Breast epithelium (tissue), 3 donors: ENCODE measurements around the gene HERC6.

Source experiments
- POLR2A ChIP-seq: fragments of 450-650 bp; IDR thresholded peaks from one replicate; pipeline ENCODE4 v1.6.1; 2016; ENCODE audit warnings: antibody characterized with exemption, mild to moderate bottlenecking, moderate library complexity
- POLR2AphosphoS5 ChIP-seq, 3 donors: sonication (generic); formaldehyde crosslinking; IDR thresholded peaks; one replicate each; pipeline ENCODE4 v1.6.1; 2017; ENCODE audit warnings: antibody characterized with exemption in 3 of 3
- TF ChIP-seq, protein P1 (sequence below), 3 donors: fragments of 450-650 bp; IDR thresholded peaks; one replicate each; pipeline ENCODE4 v1.5.1; 2016 to 2017; ENCODE audit warnings: antibody characterized with exemption in 3 of 3, mild to moderate bottlenecking in 3 of 3, moderate library complexity in 3 of 3

DNA sequence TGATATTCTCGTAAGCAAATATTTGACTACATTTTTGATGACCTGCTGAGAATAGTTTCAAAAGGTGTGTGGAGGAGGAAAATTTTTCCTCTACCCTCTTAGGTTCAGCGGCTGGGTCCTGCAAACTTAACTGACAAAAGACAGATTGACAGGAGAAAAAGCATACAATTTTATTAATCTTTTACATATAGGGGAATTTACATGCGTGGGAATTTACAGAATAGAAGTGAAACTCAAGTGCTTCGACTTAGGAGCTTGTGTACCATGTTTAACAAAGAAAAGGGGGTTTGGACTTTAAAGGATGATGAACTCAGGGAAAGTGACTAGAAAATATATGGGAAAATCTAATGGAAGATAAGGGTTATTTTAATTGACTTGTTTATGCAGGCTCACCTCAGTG, 2.5 kb downstream of the HERC6 start:
- TF ChIP-seq, protein P1, sequence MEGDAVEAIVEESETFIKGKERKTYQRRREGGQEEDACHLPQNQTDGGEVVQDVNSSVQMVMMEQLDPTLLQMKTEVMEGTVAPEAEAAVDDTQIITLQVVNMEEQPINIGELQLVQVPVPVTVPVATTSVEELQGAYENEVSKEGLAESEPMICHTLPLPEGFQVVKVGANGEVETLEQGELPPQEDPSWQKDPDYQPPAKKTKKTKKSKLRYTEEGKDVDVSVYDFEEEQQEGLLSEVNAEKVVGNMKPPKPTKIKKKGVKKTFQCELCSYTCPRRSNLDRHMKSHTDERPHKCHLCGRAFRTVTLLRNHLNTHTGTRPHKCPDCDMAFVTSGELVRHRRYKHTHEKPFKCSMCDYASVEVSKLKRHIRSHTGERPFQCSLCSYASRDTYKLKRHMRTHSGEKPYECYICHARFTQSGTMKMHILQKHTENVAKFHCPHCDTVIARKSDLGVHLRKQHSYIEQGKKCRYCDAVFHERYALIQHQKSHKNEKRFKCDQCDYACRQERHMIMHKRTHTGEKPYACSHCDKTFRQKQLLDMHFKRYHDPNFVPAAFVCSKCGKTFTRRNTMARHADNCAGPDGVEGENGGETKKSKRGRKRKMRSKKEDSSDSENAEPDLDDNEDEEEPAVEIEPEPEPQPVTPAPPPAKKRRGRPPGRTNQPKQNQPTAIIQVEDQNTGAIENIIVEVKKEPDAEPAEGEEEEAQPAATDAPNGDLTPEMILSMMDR (IDR thresholded peaks at IDR 0.05), result no peak
- no peak for TF ChIP-seq POLR2AphosphoS5 (IDR thresholded peaks at IDR 0.05)
- TF ChIP-seq POLR2A, result no peak
